SH-SY5Y (cell line): ENCODE results near the gene PHACTR3.

Source experiments
- GATA2 ChIP-seq: IDR thresholded peaks from 2 replicates; pipeline ENCODE4 v1.6.1; 2011; ENCODE audit warnings: mild to moderate bottlenecking, low read depth, low read length
- GATA3 ChIP-seq: IDR thresholded peaks from 2 replicates; pipeline ENCODE4 v1.6.1; 2011; ENCODE audit warnings: low read depth, mild to moderate bottlenecking, low read length, moderate library complexity

The PHACTR3 gene

GRCh38 chr20:59821201-59821600 lies 216.9 kb downstream of the PHACTR3 start:
- TF ChIP-seq GATA3 (no peak), GATA2 (no peak)

GRCh38 chr20:59821788-59822187 lies 217.4 kb downstream of the PHACTR3 start:
- TF ChIP-seq GATA3 (no peak), GATA2 (no peak)

GRCh38 chr20:59822291-59823029 lies 218.1 kb downstream of the PHACTR3 start:
- TF ChIP-seq GATA2, result no peak
- TF ChIP-seq GATA3, result no peak

- no peak for TF ChIP-seq GATA2
- no peak for TF ChIP-seq GATA3
Observed at GRCh38 chr20:59823030-59823423, 218.7 kb downstream of the PHACTR3 start.

- TF ChIP-seq GATA2, result no peak
- no peak for TF ChIP-seq GATA3
Observed at GRCh38 chr20:59823491-59824259, 219.3 kb downstream of the PHACTR3 start.

- TF ChIP-seq GATA3 (no peak), GATA2 (no peak)
Observed at GRCh38 chr20:59824711-59825562, 220.6 kb downstream of the PHACTR3 start.

GRCh38 chr20:59825563-59825920 lies 221.2 kb downstream of the PHACTR3 start:
- no peak for TF ChIP-seq GATA3
- TF ChIP-seq GATA2, result no peak

GRCh38 chr20:59825944-59826759 lies 221.8 kb downstream of the PHACTR3 start:
- TF ChIP-seq GATA3 (no peak), GATA2 (no peak)

- no peak for TF ChIP-seq GATA3
- no peak for TF ChIP-seq GATA2
Observed at GRCh38 chr20:59827138-59828056, 223.1 kb downstream of the PHACTR3 start.

- no peak for TF ChIP-seq GATA3
- TF ChIP-seq GATA2, result no peak
Observed at GRCh38 chr20:59828125-59829053, 224.0 kb downstream of the PHACTR3 start.

GRCh38 chr20:59829054-59829785 lies 224.9 kb downstream of the PHACTR3 start:
- TF ChIP-seq GATA3 (no peak), GATA2 (no peak)
